SK-N-SH (cell line): ENCODE data around the gene ITM2C. TPM values are rescaled to one million over a fixed set of nuclear protein-coding genes. Genes with fewer than 3 reads are reported as not detected.

Source experiments
- CTCF ChIA-PET: fragments of 300-600, 350-600 bp; formaldehyde crosslinking; extraction: SDS; loops from one replicate; lab custom pipeline; 2021; lab: Yijun Ruan, JAX
- POLR2A ChIA-PET: fragments of 350-600 bp; sonication (Branson Sonifier 250); formaldehyde crosslinking; extraction: SDS; loops from one replicate; lab custom pipeline; 2020; ENCODE audit warnings: antibody characterized with exemption, inconsistent platforms; lab: Yijun Ruan, JAX
- DNase-seq: peaks from one replicate; pipeline ENCODE4 v3.0.0; 2012
- H2AFZ ChIP-seq: fragments of 200-600 bp; sonication (generic); 2 replicates; pipeline ENCODE4 v1.8.1; 2016; ENCODE audit warnings: antibody characterized with exemption, mild to moderate bottlenecking, low read depth
- H3F3A ChIP-seq: fragments of 200-600 bp; sonication (generic); replicated peaks from 2 replicates; pipeline ENCODE3; 2016; ENCODE audit warnings: antibody characterized with exemption, mild to moderate bottlenecking; ENCODE audit not compliant: insufficient read depth
- H3K27ac ChIP-seq, 2 experiments: fragments of 200-500 bp in 1 of 2; fragments of 200-600 bp in 1 of 2; sonication (Bioruptor generic) in 1 of 2; sonication (generic), shearing (Covaris generic) in 1 of 2; 2 replicates each; pipeline versions ENCODE4 v1.5.1 to v1.6.1; 2014 to 2016; ENCODE audit warnings: low read depth in 2 of 2, inconsistent platforms in 1 of 2, low read length in 1 of 2, mild to moderate bottlenecking in 1 of 2, mixed read lengths in 1 of 2
- H3K27me3 ChIP-seq: fragments of 200-600 bp; sonication (generic), shearing (Covaris generic); 2 replicates; pipeline ENCODE4 v1.6.1; 2016; ENCODE audit warnings: mixed run types; ENCODE audit not compliant: insufficient read depth
- H3K36me3 ChIP-seq, 2 experiments: fragments of 200-500 bp in 1 of 2; fragments of 200-600 bp in 1 of 2; sonication (Bioruptor generic) in 1 of 2; sonication (generic) in 1 of 2; replicated peaks in 1 of 2; 2 replicates each; pipeline versions ENCODE3 to v1.5.1; 2014 to 2016; ENCODE audit warnings: low read length in 1 of 2, mild to moderate bottlenecking in 1 of 2; ENCODE audit not compliant: insufficient read depth in 2 of 2, control insufficient read depth in 1 of 2
- H3K4me1 ChIP-seq, 2 experiments: fragments of 200-500 bp in 1 of 2; fragments of 200-600 bp in 1 of 2; sonication (Bioruptor generic) in 1 of 2; sonication (generic), shearing (Covaris generic) in 1 of 2; 2 replicates each; pipeline versions ENCODE4 v1.5.1 to v1.6.1; 2014 to 2016; ENCODE audit warnings: low read depth in 1 of 2, low read length in 1 of 2, mixed run types in 1 of 2; ENCODE audit not compliant: insufficient read depth in 2 of 2, control insufficient read depth in 1 of 2
- H3K4me2 ChIP-seq: fragments of 200-600 bp; sonication (generic), shearing (Covaris generic); 2 replicates; pipeline ENCODE4 v1.6.1; 2017; ENCODE audit warnings: mixed run types
- H3K4me3 ChIP-seq, 2 experiments: fragments of 200-500 bp in 1 of 2; fragments of 200-600 bp in 1 of 2; sonication (Bioruptor generic) in 1 of 2; sonication (generic), shearing (Covaris generic) in 1 of 2; 2 replicates each; pipeline versions ENCODE4 v1.5.1 to v1.8.1; 2014 to 2016; ENCODE audit warnings: low read depth in 2 of 2, inconsistent platforms in 1 of 2, low read length in 1 of 2, mild to moderate bottlenecking in 1 of 2, mixed read lengths in 1 of 2, moderate library complexity in 1 of 2
- H3K79me2 ChIP-seq: fragments of 200-600 bp; sonication (generic); 2 replicates; pipeline ENCODE4 v1.8.1; 2017; ENCODE audit warnings: mild to moderate bottlenecking; ENCODE audit not compliant: insufficient read depth
- H3K9ac ChIP-seq: fragments of 200-600 bp; sonication (generic); 2 replicates; pipeline ENCODE4 v1.6.1; 2017; ENCODE audit warnings: mixed run types
- H3K9me2 ChIP-seq: fragments of 200-600 bp; sonication (generic); 2 replicates; pipeline ENCODE4 v1.6.1; 2017; ENCODE audit warnings: mixed run types
- H3K9me3 ChIP-seq: fragments of 200-600 bp; sonication (generic); 2 replicates; pipeline ENCODE4 v1.6.1; 2017; ENCODE audit warnings: mixed run types, mild to moderate bottlenecking, moderate library complexity
- H4K20me1 ChIP-seq: fragments of 200-600 bp; sonication (generic); 2 replicates; pipeline ENCODE4 v1.6.1; 2017; ENCODE audit warnings: mild to moderate bottlenecking, mixed run types; ENCODE audit not compliant: insufficient read depth
- ELF1 ChIP-seq: IDR thresholded peaks from 2 replicates; pipeline ENCODE4 v1.4.0; 2012
- FOXM1 ChIP-seq: IDR thresholded peaks from 2 replicates; pipeline ENCODE4 v1.4.0; 2012; ENCODE audit warnings: low read depth, mild to moderate bottlenecking
- GABPA ChIP-seq: IDR thresholded peaks from 2 replicates; pipeline ENCODE4 v1.4.0; 2012; ENCODE audit warnings: low read depth, mild to moderate bottlenecking
- GATA2 ChIP-seq: sonication (generic); formaldehyde crosslinking; IDR thresholded peaks from 2 replicates; pipeline ENCODE4 v1.5.0; 2020; ENCODE audit warnings: mild to moderate bottlenecking, missing genetic modification reagents
- JUND ChIP-seq: IDR thresholded peaks from 2 replicates; pipeline ENCODE4 v1.4.0; 2012
- NFIC ChIP-seq: IDR thresholded peaks from 2 replicates; pipeline ENCODE4 v1.4.0; 2012; ENCODE audit warnings: borderline replicate concordance
- POLR2AphosphoS5 ChIP-seq: IDR thresholded peaks from 2 replicates; pipeline ENCODE4 v1.6.1; 2012; ENCODE audit warnings: low read depth, low read length
- RAD21 ChIP-seq: IDR thresholded peaks from 2 replicates; pipeline ENCODE4 v1.6.1; 2012; ENCODE audit warnings: mild to moderate bottlenecking, low read length
- SMC3 ChIP-seq: IDR thresholded peaks from 2 replicates; pipeline ENCODE4 v1.6.1; 2012; ENCODE audit warnings: low read depth, low read length, improper control_type of control experiment
- TAF1 ChIP-seq: IDR thresholded peaks from 2 replicates; pipeline ENCODE4 v1.6.1; 2012; ENCODE audit warnings: low read depth, mild to moderate bottlenecking, low read length, moderate library complexity, borderline replicate concordance
- TEAD4 ChIP-seq: IDR thresholded peaks from 2 replicates; pipeline ENCODE4 v1.4.0; 2012; ENCODE audit warnings: mild to moderate bottlenecking, borderline replicate concordance; ENCODE audit not compliant: insufficient read depth
- WGBS: methylation state at CpG from one replicate; pipeline ENCODE4 v1.1.6; 2017; ENCODE audit warnings: low lambda C conversion rate; 5-methylcytosine and 5-hydroxymethylcytosine counted together
- polyA plus RNA-seq, 3 experiments: library from polyadenylated mRNA; depleted of rRNA; stranded (reverse); fragments of >200 nt; gene quantifications; 2 replicates each; pipeline ENCODE4 v1.2.3, GENCODE V29; 2012
- TF ChIP-seq, protein P1 (sequence below): fragments of 150-350 bp; IDR thresholded peaks from 2 replicates; pipeline ENCODE4 v1.6.1; 2016; ENCODE audit warnings: mild to moderate bottlenecking, low read depth, low read length
- TF ChIP-seq, protein P2 (sequence below): fragments of 150-350 bp; IDR thresholded peaks from 2 replicates; pipeline ENCODE4 v1.6.1; 2017; ENCODE audit warnings: antibody characterized with exemption, low read length, low read depth, borderline replicate concordance
- TF ChIP-seq, protein P3 (sequence below): fragments of 200-600 bp; sonication (generic); IDR thresholded peaks from 2 replicates; pipeline ENCODE4 v1.6.1; 2017; ENCODE audit warnings: antibody characterized with exemption, mild to moderate bottlenecking, moderate library complexity

ITM2C gene
- polyA plus RNA-seq, 1 of the 3 experiments (the other 2 are of a cell fraction) = 288 TPM

DNA sequence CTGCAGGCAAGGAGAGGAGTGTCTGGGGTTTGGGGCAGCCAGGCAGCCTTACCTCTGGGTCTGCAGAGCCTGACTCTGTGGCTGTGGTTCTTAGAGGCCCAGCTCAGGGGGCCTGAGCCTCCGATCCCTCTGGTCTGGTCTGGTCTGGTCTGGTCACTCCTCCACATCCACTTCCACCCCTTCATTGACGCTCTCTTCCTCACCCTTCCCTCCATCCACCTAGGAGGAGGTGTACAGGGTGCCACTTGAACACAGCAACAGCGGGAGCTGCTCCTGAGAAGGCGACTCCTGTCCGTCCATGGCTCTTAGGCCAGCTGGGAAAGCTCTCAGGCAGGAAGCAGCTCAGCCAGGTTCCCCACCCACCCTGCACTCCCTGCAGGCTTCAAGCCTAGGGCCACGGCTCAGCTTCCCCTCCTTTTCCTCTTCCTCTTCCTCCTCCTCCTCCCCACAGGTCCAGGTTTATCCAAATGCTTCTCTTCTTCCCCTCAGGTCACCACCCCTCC, 43.4 kb downstream of the ITM2C start:
- Histone ChIP-seq H3K9ac (no peak overlapping the region), H3F3A (no peaks in the 10 kb centered on the region), H4K20me1 (no peaks in the 10 kb centered on the region), H3K36me3 (no peaks in the 10 kb centered on the region), H3K4me3 (no peak overlapping the region), H3K4me1 (no peaks in the 10 kb centered on the region; a peak in 1 of 4 replicates), H3K4me2 (peak overlapping the region; percentile 19; the same call in 1 of the 2 replicates), H3K9me2 (no peaks in the 10 kb centered on the region), H3K27me3 (no peaks in the 10 kb centered on the region), H3K79me2 (no peaks in the 10 kb centered on the region), H3K9me3 (no peaks in the 10 kb centered on the region), H2AFZ (no peak overlapping the region), H3K27ac (no peak overlapping the region)
- CTCF ChIA-PET = interaction anchor here (1.1 to 5.1 kb wide), 4 partner anchors 61 to 84 kb away, joined by 3 to 17 read pairs (median 7); no protein-coding TSS in a partner anchor
- no peak for DNase-seq
- 80% methylated on average over 6 of the region's 6 CpGs for WGBS
- TF ChIP-seq SMC3 (no peak), ELF1 (no peak), NFIC (no peak), GATA2 (CRISPR knock-in tag) (no peak), POLR2AphosphoS5 (no peak), FOXM1 (no peak), GABPA (no peak), TAF1 (no peak), JUND (no peak), TEAD4 (no peak), RAD21 (no peak)
- TF ChIP-seq, protein P1, sequence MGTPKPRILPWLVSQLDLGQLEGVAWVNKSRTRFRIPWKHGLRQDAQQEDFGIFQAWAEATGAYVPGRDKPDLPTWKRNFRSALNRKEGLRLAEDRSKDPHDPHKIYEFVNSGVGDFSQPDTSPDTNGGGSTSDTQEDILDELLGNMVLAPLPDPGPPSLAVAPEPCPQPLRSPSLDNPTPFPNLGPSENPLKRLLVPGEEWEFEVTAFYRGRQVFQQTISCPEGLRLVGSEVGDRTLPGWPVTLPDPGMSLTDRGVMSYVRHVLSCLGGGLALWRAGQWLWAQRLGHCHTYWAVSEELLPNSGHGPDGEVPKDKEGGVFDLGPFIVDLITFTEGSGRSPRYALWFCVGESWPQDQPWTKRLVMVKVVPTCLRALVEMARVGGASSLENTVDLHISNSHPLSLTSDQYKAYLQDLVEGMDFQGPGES = no peak
- TF ChIP-seq, protein P2, sequence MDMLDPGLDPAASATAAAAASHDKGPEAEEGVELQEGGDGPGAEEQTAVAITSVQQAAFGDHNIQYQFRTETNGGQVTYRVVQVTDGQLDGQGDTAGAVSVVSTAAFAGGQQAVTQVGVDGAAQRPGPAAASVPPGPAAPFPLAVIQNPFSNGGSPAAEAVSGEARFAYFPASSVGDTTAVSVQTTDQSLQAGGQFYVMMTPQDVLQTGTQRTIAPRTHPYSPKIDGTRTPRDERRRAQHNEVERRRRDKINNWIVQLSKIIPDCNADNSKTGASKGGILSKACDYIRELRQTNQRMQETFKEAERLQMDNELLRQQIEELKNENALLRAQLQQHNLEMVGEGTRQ = no peak
- TF ChIP-seq, protein P3, sequence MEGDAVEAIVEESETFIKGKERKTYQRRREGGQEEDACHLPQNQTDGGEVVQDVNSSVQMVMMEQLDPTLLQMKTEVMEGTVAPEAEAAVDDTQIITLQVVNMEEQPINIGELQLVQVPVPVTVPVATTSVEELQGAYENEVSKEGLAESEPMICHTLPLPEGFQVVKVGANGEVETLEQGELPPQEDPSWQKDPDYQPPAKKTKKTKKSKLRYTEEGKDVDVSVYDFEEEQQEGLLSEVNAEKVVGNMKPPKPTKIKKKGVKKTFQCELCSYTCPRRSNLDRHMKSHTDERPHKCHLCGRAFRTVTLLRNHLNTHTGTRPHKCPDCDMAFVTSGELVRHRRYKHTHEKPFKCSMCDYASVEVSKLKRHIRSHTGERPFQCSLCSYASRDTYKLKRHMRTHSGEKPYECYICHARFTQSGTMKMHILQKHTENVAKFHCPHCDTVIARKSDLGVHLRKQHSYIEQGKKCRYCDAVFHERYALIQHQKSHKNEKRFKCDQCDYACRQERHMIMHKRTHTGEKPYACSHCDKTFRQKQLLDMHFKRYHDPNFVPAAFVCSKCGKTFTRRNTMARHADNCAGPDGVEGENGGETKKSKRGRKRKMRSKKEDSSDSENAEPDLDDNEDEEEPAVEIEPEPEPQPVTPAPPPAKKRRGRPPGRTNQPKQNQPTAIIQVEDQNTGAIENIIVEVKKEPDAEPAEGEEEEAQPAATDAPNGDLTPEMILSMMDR = no peak
- POLR2A ChIA-PET = no interaction called here
